HEK293 (cell line): ENCODE results near the gene RNF44.
A peak's percentile ranks its signal among the peaks of the same experiment; 100 is the strongest.

Experiments used
- CTCF ChIA-PET: fragments of 350-600 bp; formaldehyde crosslinking; extraction: SDS; loops from one replicate; lab custom pipeline; 2021; ENCODE audit warnings: antibody characterized with exemption; lab: Yijun Ruan, JAX
- POLR2A ChIA-PET: fragments of 300-600 bp; formaldehyde crosslinking; extraction: SDS; loops from one replicate; lab custom pipeline; 2020; ENCODE audit warnings: antibody characterized with exemption, inconsistent platforms; lab: Yijun Ruan, JAX
- H3K27ac ChIP-seq: fragments of 200-500 bp; sonication (Bioruptor generic); 2 replicates; pipeline ENCODE4 v1.5.1; 2014; ENCODE audit warnings: low read depth, low read length, control low read depth, inconsistent platforms; ENCODE audit errors: extremely low read depth
- H3K36me3 ChIP-seq, 2 experiments: fragments of 200-500 bp in 1 of 2; sonication (Bioruptor generic) in 1 of 2; 1 replicate in 1 of 2; 2 replicates in 1 of 2; pipeline ENCODE4 v1.5.1; 2014 to 2017; ENCODE audit warnings: inconsistent platforms in 2 of 2, low read length in 2 of 2; ENCODE audit not compliant: control insufficient read depth in 2 of 2, insufficient read depth in 1 of 2
- H3K4me1 ChIP-seq: fragments of 200-500 bp; sonication (Bioruptor generic); 2 replicates; pipeline ENCODE4 v1.5.1; 2014; ENCODE audit warnings: mild to moderate bottlenecking, low read length, inconsistent platforms; ENCODE audit not compliant: control insufficient read depth, insufficient read depth
- H3K4me3 ChIP-seq: 2 replicates; pipeline ENCODE4 v1.5.1; 2011; ENCODE audit warnings: low read depth, mild to moderate bottlenecking, control low read depth, low read length, moderate library complexity
- H3K9me3 ChIP-seq: fragments of 200-500 bp; sonication (Bioruptor generic); 2 replicates; pipeline ENCODE4 v1.5.1; 2014; ENCODE audit warnings: low read depth, low read length, inconsistent platforms; ENCODE audit not compliant: control insufficient read depth, insufficient read depth
- GLI4 ChIP-seq: fragments of 450-650 bp; formaldehyde crosslinking; IDR thresholded peaks from 2 replicates; pipeline ENCODE4 v1.5.1; 2016; ENCODE audit warnings: missing biosample characterization, missing genetic modification characterization
- GLIS2 ChIP-seq: fragments of 450-650 bp; formaldehyde crosslinking; IDR thresholded peaks from 2 replicates; pipeline ENCODE4 v1.5.1; 2016; ENCODE audit warnings: missing biosample characterization, missing genetic modification characterization
- SP7 ChIP-seq: fragments of 450-650 bp; formaldehyde crosslinking; IDR thresholded peaks from 2 replicates; pipeline ENCODE4 v1.5.1; 2016; ENCODE audit warnings: missing biosample characterization, missing genetic modification characterization
- ZBTB20 ChIP-seq: fragments of 450-650 bp; formaldehyde crosslinking; IDR thresholded peaks from 2 replicates; pipeline ENCODE4 v1.5.1; 2016; ENCODE audit warnings: missing biosample characterization, missing genetic modification characterization
- ZBTB48 ChIP-seq: fragments of 450-650 bp; formaldehyde crosslinking; IDR thresholded peaks from 2 replicates; pipeline ENCODE4 v1.5.1; 2016; ENCODE audit warnings: missing biosample characterization, missing genetic modification characterization
- ZEB2 ChIP-seq: fragments of 450-650 bp; formaldehyde crosslinking; IDR thresholded peaks from 2 replicates; pipeline ENCODE4 v1.5.1; 2016; ENCODE audit warnings: missing biosample characterization, missing genetic modification characterization
- ZIC2 ChIP-seq: fragments of 450-650 bp; formaldehyde crosslinking; IDR thresholded peaks from 2 replicates; pipeline ENCODE4 v1.5.1; 2016; ENCODE audit warnings: missing biosample characterization, missing genetic modification characterization
- ZNF10 ChIP-seq: fragments of 450-650 bp; formaldehyde crosslinking; IDR thresholded peaks from 2 replicates; pipeline ENCODE4 v1.5.1; 2017; ENCODE audit warnings: missing biosample characterization, missing genetic modification characterization
- ZNF2 ChIP-seq: fragments of 450-650 bp; formaldehyde crosslinking; IDR thresholded peaks from 2 replicates; pipeline ENCODE4 v1.5.1; 2016; ENCODE audit warnings: missing biosample characterization, missing genetic modification characterization
- ZNF202 ChIP-seq: fragments of 450-650 bp; formaldehyde crosslinking; IDR thresholded peaks from 2 replicates; pipeline ENCODE4 v1.5.1; 2016; ENCODE audit warnings: missing biosample characterization, missing genetic modification characterization, borderline replicate concordance
- ZNF214 ChIP-seq: fragments of 450-650 bp; formaldehyde crosslinking; IDR thresholded peaks from 2 replicates; pipeline ENCODE4 v1.5.1; 2017; ENCODE audit warnings: missing biosample characterization, mild to moderate bottlenecking, missing genetic modification characterization, borderline replicate concordance
- ZNF23 ChIP-seq: fragments of 450-650 bp; formaldehyde crosslinking; IDR thresholded peaks from 2 replicates; pipeline ENCODE4 v1.5.1; 2016; ENCODE audit warnings: missing biosample characterization, missing genetic modification characterization, borderline replicate concordance
- ZNF24 ChIP-seq: fragments of 450-650 bp; formaldehyde crosslinking; IDR thresholded peaks from 2 replicates; pipeline ENCODE4 v1.5.1; 2016; ENCODE audit warnings: missing biosample characterization, missing genetic modification characterization
- ZNF292 ChIP-seq: fragments of 450-650 bp; formaldehyde crosslinking; IDR thresholded peaks from 2 replicates; pipeline ENCODE4 v1.5.1; 2016; ENCODE audit warnings: low read depth, missing biosample characterization, missing genetic modification characterization, borderline replicate concordance
- ZNF404 ChIP-seq: fragments of 450-650 bp; formaldehyde crosslinking; IDR thresholded peaks from 2 replicates; pipeline ENCODE4 v1.5.1; 2017; ENCODE audit warnings: missing biosample characterization, missing genetic modification characterization
- ZNF529 ChIP-seq: fragments of 450-650 bp; formaldehyde crosslinking; IDR thresholded peaks from 2 replicates; pipeline ENCODE4 v1.5.1; 2017; ENCODE audit warnings: missing genetic modification characterization, missing biosample characterization; ENCODE audit not compliant: insufficient replicate concordance
- ZNF600 ChIP-seq: fragments of 450-650 bp; formaldehyde crosslinking; IDR thresholded peaks from 2 replicates; pipeline ENCODE4 v1.5.1; 2016; ENCODE audit warnings: missing biosample characterization, missing genetic modification characterization
- ZNF629 ChIP-seq: fragments of 450-650 bp; formaldehyde crosslinking; IDR thresholded peaks from 2 replicates; pipeline ENCODE4 v1.5.1; 2017; ENCODE audit warnings: missing biosample characterization, missing genetic modification characterization
- ZNF654 ChIP-seq: fragments of 450-650 bp; formaldehyde crosslinking; IDR thresholded peaks from 2 replicates; pipeline ENCODE4 v1.5.1; 2016; ENCODE audit warnings: low read depth, missing biosample characterization, missing genetic modification characterization
- TF ChIP-seq, protein P1 (sequence below): fragments of 450-650 bp; formaldehyde crosslinking; IDR thresholded peaks from 2 replicates; pipeline ENCODE4 v1.5.1; 2016; ENCODE audit warnings: missing biosample characterization, missing genetic modification characterization
- TF ChIP-seq, protein P2 (sequence below): fragments of 450-650 bp; IDR thresholded peaks from 2 replicates; pipeline ENCODE4 v1.5.1; 2018; ENCODE audit warnings: missing biosample characterization, missing genetic modification characterization
- TF ChIP-seq, protein P3 (sequence below): fragments of 450-650 bp; formaldehyde crosslinking; IDR thresholded peaks from 2 replicates; pipeline ENCODE4 v1.5.1; 2016; ENCODE audit warnings: missing biosample characterization, missing genetic modification characterization
- TF ChIP-seq, protein P4 (sequence below): fragments of 450-650 bp; formaldehyde crosslinking; IDR thresholded peaks from 2 replicates; pipeline ENCODE4 v1.5.1; 2016; ENCODE audit warnings: missing biosample characterization, missing genetic modification characterization
- TF ChIP-seq, protein P5 (sequence below): fragments of 450-650 bp; formaldehyde crosslinking; IDR thresholded peaks from 2 replicates; pipeline ENCODE4 v1.5.1; 2016; ENCODE audit warnings: missing biosample characterization, missing genetic modification characterization

Gene RNF44

DNA sequence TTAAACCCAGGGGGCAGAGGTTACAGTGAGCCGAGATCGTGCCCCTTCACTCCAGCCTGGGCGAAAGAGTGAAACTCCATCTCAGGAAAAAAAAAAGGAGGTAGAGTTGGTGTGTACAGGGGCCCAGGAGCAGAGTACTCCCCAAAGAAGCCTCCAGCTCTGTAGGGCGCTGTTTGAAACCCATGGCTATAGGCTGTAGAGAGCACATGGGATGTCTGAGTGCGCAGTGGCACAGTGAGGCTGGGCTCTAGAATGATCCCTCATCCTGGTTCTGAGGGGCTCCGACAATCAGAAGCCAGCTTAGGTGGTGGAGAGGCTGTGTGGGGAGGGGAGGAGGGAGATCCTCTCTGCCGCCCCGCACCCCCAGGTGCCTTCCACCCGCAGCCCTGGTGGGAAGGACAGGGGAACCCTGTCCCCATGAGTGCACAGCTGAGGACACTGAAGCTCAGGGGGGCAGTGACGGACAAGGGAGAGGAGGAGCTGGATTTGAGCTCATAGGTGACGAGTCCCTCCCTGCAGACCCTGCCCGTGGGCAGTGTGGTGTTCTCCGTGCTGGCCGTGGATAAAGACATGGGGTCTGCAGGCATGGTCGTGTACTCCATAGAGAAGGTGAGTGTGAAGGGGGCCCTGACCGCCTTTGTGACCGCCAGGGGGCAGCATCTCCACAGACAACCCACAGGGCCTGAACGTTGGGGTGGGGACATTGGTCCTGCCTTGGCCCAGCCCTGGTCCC lies 36.5 kb upstream of the RNF44 start:
- ChIA-PET POLR2A (interaction anchor here (1.6 kb wide), 1 partner anchor 36 kb away, joined by 6 read pairs; the partner anchor contains the start of gene RNF44), CTCF (interaction anchor here (0.6 to 2.4 kb wide), 27 partner anchors 10 to 539 kb away, joined by 3 to 18 read pairs (median 4); partner anchors contain the start of genes EIF4E1B, SNCB and TSPAN17)
- Histone ChIP-seq H3K9me3 (no peaks in the 10 kb centered on the region), H3K27ac (no peak overlapping the region), H3K36me3 (no peaks in the 10 kb centered on the region), H3K4me1 (no peaks in the 10 kb centered on the region), H3K4me3 (no peak overlapping the region)
- TF ChIP-seq ZNF529 (tag by site-specific recombination) = no peak
- TF ChIP-seq, protein P1, sequence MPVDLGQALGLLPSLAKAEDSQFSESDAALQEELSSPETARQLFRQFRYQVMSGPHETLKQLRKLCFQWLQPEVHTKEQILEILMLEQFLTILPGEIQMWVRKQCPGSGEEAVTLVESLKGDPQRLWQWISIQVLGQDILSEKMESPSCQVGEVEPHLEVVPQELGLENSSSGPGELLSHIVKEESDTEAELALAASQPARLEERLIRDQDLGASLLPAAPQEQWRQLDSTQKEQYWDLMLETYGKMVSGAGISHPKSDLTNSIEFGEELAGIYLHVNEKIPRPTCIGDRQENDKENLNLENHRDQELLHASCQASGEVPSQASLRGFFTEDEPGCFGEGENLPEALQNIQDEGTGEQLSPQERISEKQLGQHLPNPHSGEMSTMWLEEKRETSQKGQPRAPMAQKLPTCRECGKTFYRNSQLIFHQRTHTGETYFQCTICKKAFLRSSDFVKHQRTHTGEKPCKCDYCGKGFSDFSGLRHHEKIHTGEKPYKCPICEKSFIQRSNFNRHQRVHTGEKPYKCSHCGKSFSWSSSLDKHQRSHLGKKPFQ (tag by site-specific recombination) = peak; percentile 46; the same call in 1 of the 2 replicates
- no peak for TF ChIP-seq ZNF202
- no peak for TF ChIP-seq ZNF23 (tag by site-specific recombination)
- TF ChIP-seq ZNF404 (tag by site-specific recombination) = no peak
- TF ChIP-seq, protein P2, sequence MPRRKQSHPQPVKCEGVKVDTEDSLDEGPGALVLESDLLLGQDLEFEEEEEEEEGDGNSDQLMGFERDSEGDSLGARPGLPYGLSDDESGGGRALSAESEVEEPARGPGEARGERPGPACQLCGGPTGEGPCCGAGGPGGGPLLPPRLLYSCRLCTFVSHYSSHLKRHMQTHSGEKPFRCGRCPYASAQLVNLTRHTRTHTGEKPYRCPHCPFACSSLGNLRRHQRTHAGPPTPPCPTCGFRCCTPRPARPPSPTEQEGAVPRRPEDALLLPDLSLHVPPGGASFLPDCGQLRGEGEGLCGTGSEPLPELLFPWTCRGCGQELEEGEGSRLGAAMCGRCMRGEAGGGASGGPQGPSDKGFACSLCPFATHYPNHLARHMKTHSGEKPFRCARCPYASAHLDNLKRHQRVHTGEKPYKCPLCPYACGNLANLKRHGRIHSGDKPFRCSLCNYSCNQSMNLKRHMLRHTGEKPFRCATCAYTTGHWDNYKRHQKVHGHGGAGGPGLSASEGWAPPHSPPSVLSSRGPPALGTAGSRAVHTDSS (tag by site-specific recombination) = no peak
- TF ChIP-seq ZIC2 = no peak
- 0 out of 2 replicates have a peak, but pooled peaks have one; percentile 21 for TF ChIP-seq ZNF600 (tag by site-specific recombination)
- 0 out of 2 replicates have a peak, but pooled peaks have one; percentile 11 for TF ChIP-seq ZNF629 (tag by site-specific recombination)
- 0 out of 2 replicates have a peak, but pooled peaks have one; percentile 37 for TF ChIP-seq ZBTB48 (tag by site-specific recombination)
- TF ChIP-seq GLI4 = 0 out of 2 replicates have a peak, but pooled peaks have one; percentile 15
- TF ChIP-seq, protein P3, sequence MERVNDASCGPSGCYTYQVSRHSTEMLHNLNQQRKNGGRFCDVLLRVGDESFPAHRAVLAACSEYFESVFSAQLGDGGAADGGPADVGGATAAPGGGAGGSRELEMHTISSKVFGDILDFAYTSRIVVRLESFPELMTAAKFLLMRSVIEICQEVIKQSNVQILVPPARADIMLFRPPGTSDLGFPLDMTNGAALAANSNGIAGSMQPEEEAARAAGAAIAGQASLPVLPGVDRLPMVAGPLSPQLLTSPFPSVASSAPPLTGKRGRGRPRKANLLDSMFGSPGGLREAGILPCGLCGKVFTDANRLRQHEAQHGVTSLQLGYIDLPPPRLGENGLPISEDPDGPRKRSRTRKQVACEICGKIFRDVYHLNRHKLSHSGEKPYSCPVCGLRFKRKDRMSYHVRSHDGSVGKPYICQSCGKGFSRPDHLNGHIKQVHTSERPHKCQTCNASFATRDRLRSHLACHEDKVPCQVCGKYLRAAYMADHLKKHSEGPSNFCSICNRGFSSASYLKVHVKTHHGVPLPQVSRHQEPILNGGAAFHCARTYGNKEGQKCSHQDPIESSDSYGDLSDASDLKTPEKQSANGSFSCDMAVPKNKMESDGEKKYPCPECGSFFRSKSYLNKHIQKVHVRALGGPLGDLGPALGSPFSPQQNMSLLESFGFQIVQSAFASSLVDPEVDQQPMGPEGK (tag by site-specific recombination) = peak; percentile 39
- TF ChIP-seq, protein P4, sequence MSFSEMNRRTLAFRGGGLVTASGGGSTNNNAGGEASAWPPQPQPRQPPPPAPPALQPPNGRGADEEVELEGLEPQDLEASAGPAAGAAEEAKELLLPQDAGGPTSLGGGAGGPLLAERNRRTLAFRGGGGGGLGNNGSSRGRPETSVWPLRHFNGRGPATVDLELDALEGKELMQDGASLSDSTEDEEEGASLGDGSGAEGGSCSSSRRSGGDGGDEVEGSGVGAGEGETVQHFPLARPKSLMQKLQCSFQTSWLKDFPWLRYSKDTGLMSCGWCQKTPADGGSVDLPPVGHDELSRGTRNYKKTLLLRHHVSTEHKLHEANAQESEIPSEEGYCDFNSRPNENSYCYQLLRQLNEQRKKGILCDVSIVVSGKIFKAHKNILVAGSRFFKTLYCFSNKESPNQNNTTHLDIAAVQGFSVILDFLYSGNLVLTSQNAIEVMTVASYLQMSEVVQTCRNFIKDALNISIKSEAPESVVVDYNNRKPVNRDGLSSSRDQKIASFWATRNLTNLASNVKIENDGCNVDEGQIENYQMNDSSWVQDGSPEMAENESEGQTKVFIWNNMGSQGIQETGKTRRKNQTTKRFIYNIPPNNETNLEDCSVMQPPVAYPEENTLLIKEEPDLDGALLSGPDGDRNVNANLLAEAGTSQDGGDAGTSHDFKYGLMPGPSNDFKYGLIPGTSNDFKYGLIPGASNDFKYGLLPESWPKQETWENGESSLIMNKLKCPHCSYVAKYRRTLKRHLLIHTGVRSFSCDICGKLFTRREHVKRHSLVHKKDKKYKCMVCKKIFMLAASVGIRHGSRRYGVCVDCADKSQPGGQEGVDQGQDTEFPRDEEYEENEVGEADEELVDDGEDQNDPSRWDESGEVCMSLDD (tag by site-specific recombination) = peak; percentile 35; the same call in 1 of the 2 replicates
- peak; percentile 27; the same call in 1 of the 2 replicates for TF ChIP-seq ZBTB20
- TF ChIP-seq ZNF10 (tag by site-specific recombination) = no peak
- TF ChIP-seq ZEB2 = 0 out of 2 replicates have a peak, but pooled peaks have one; percentile 21
- TF ChIP-seq, protein P5, sequence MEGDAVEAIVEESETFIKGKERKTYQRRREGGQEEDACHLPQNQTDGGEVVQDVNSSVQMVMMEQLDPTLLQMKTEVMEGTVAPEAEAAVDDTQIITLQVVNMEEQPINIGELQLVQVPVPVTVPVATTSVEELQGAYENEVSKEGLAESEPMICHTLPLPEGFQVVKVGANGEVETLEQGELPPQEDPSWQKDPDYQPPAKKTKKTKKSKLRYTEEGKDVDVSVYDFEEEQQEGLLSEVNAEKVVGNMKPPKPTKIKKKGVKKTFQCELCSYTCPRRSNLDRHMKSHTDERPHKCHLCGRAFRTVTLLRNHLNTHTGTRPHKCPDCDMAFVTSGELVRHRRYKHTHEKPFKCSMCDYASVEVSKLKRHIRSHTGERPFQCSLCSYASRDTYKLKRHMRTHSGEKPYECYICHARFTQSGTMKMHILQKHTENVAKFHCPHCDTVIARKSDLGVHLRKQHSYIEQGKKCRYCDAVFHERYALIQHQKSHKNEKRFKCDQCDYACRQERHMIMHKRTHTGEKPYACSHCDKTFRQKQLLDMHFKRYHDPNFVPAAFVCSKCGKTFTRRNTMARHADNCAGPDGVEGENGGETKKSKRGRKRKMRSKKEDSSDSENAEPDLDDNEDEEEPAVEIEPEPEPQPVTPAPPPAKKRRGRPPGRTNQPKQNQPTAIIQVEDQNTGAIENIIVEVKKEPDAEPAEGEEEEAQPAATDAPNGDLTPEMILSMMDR (tag by site-specific recombination) = peak; percentile 82
- TF ChIP-seq ZNF2 (tag by site-specific recombination) = 0 out of 2 replicates have a peak, but pooled peaks have one; percentile 41
- no peak for TF ChIP-seq ZNF292 (tag by site-specific recombination)
- 0 out of 2 replicates have a peak, but pooled peaks have one; percentile 44 for TF ChIP-seq ZNF24 (tag by site-specific recombination)
- peak; percentile 61 for TF ChIP-seq ZNF654 (tag by site-specific recombination)
- TF ChIP-seq GLIS2 (tag by site-specific recombination) = peak; percentile 63
- TF ChIP-seq ZNF214 (tag by site-specific recombination) = no peak
- TF ChIP-seq SP7 (tag by site-specific recombination) = peak; percentile 27; the same call in 1 of the 2 replicates
